Caco-2 (cell line): ENCODE measurements around the gene LCNL1. TPM values are rescaled to one million over a fixed set of nuclear protein-coding genes. Genes with fewer than 3 reads are reported as not detected.
"Not testable (repeated sequence)": the region's sequence is repeated elsewhere in the genome, so short reads cannot be mapped to it uniquely, and the experiment has no call there.

Experiments used
- BruUV-seq: library from RNA; stranded (reverse); fragments of 400-500 nt; replicated peaks from 2 replicates; lab custom pipeline; 2021; lab: Mats Ljungman, UMichigan
- CTCF ChIA-PET: fragments of 300-600 bp; sonication (Branson Sonifier 250); formaldehyde crosslinking; loops from one replicate; lab custom pipeline; 2022; ENCODE audit warnings: antibody characterized with exemption; lab: Charles Lee
- POLR2A ChIA-PET: fragments of 300-600 bp; sonication (Branson Sonifier 250); formaldehyde crosslinking; loops from one replicate; lab custom pipeline; 2022; ENCODE audit warnings: antibody characterized with exemption; lab: Charles Lee
- DNase-seq, 2 experiments: peaks; one replicate each; pipeline versions ENCODE4 v3.0.0 to v3.0.0-alpha.2; 2020 to 2022
- H3K27me3 ChIP-seq: replicated peaks from 2 replicates; pipeline ENCODE4 v1.6.0; 2011; ENCODE audit warnings: low read length; ENCODE audit not compliant: control insufficient read depth, insufficient read depth
- H3K36me3 ChIP-seq: 2 replicates; pipeline ENCODE4 v1.5.1; 2011; ENCODE audit warnings: low read length; ENCODE audit not compliant: control insufficient read depth, insufficient read depth
- H3K4me1 ChIP-seq: fragments of 250-450 bp; sonication (Bioruptor Pico); 2 replicates; pipeline ENCODE4 v1.5.1; 2020; ENCODE audit warnings: mild to moderate bottlenecking
- H3K4me3 ChIP-seq: 2 replicates; pipeline ENCODE4 v1.5.1; 2011; ENCODE audit warnings: low read depth, mild to moderate bottlenecking, control low read depth, low read length
- H3K9me3 ChIP-seq: fragments of 250-450 bp; sonication (Bioruptor Pico); 2 replicates; pipeline ENCODE4 v1.5.1; 2020; ENCODE audit warnings: mild to moderate bottlenecking, moderate library complexity
- H3K27ac Mint-ChIP-seq: one replicate; pipeline ENCODE4 v1.8.0; 2022; ENCODE audit warnings: mixed read lengths; ENCODE audit not compliant: unreplicated experiment
- H3K27me3 Mint-ChIP-seq: one replicate; pipeline ENCODE4 v1.8.0; 2022; ENCODE audit warnings: mixed read lengths; ENCODE audit not compliant: insufficient read depth, unreplicated experiment
- H3K36me3 Mint-ChIP-seq: one replicate; pipeline ENCODE4 v1.8.0; 2022; ENCODE audit warnings: mild to moderate bottlenecking, mixed read lengths; ENCODE audit not compliant: insufficient read depth, unreplicated experiment
- H3K4me1 Mint-ChIP-seq: one replicate; pipeline ENCODE4 v1.8.0; 2022; ENCODE audit warnings: low read depth, mixed read lengths; ENCODE audit not compliant: unreplicated experiment
- H3K4me3 Mint-ChIP-seq: one replicate; pipeline ENCODE4 v1.8.0; 2022; ENCODE audit warnings: mild to moderate bottlenecking, moderate library complexity, mixed read lengths; ENCODE audit not compliant: unreplicated experiment
- H3K9me3 Mint-ChIP-seq: one replicate; pipeline ENCODE4 v1.8.0; 2022; ENCODE audit warnings: mixed read lengths; ENCODE audit not compliant: unreplicated experiment
- CTCF ChIP-seq, 2 experiments: fragments of 200-600 bp in 1 of 2; IDR thresholded peaks; 1 replicate in 1 of 2; 2 replicates in 1 of 2; pipeline versions ENCODE4 v1.5.1 to v1.8.0; 2011 to 2022; ENCODE audit warnings: antibody characterized with exemption in 1 of 2, control low read depth in 1 of 2, inconsistent platforms in 1 of 2, low read depth in 1 of 2, low read length in 1 of 2, mild to moderate bottlenecking in 1 of 2, moderate library complexity in 1 of 2; ENCODE audit not compliant: insufficient read depth in 1 of 2, severe bottlenecking in 1 of 2, unreplicated experiment in 1 of 2
- intact Hi-C: fragments of 100-400 bp; cut with micrococcal nuclease; formaldehyde crosslinking; loops from one replicate; pipeline ENCODE4 v1.10.0; 2022; ENCODE audit not compliant: unreplicated experiment
- total RNA-seq: library from RNA; stranded (reverse); gene quantifications from 2 replicates; pipeline ENCODE4 v1.2.3, GENCODE V29; 2022

The LCNL1 gene
- total RNA-seq, 1 experiment from 2014 or later = not detected

- CTCF ChIA-PET = interaction anchor here (0.8 kb wide), 1 partner anchor 27 kb away, joined by 3 read pairs; no protein-coding TSS in a partner anchor
- no peak overlapping the region for H3K27ac Mint-ChIP-seq
- H3K27me3 ChIP-seq = no peaks in the 10 kb centered on the region
- H3K9me3 Mint-ChIP-seq = no peaks in the 10 kb centered on the region
- peaks cover 11% of the 10 kb centered on the region for H3K36me3 Mint-ChIP-seq
- H3K9me3 ChIP-seq = no peaks in the 10 kb centered on the region
- POLR2A ChIA-PET = no interaction called here
- no peaks in the 10 kb centered on the region for H3K27me3 Mint-ChIP-seq
- H3K36me3 ChIP-seq = no peaks in the 10 kb centered on the region
- peaks cover 5% of the 10 kb centered on the region; the same call in 1 of the 2 replicates for H3K4me1 ChIP-seq
- H3K4me3 Mint-ChIP-seq = no peak overlapping the region
- BruUV-seq = no TSS peak
- no peak for DNase-seq
- H3K4me1 Mint-ChIP-seq = peaks cover 8% of the 10 kb centered on the region
- intact Hi-C loops = no loop called here
- no peak overlapping the region for H3K4me3 ChIP-seq
- TF ChIP-seq CTCF (IDR thresholded peaks at IDR 0.05; ENCODE audit: insufficient read depth in 1 of 2, low read depth in 1 of 2, low read length in 1 of 2, severe bottlenecking in 1 of 2, unreplicated experiment in 1 of 2) = no peak
These were observed 19.9 kb downstream of the LCNL1 start for GRCh38 chr9:137002646-137003041.

GRCh38 chr9:137004285-137004684 lies 21.5 kb downstream of the LCNL1 start:
- H3K27me3 Mint-ChIP-seq, BruUV-seq: not testable (repeated sequence)
- CTCF ChIA-PET = interaction anchor here (0.8 to 2.1 kb wide), 2 partner anchors 25 to 31 kb away, joined by 3 to 6 read pairs; no protein-coding TSS in a partner anchor

More at GRCh38 chr9:137004285-137004684, 21.5 kb downstream of the LCNL1 start:
- POLR2A ChIA-PET, H3K4me1 Mint-ChIP-seq, H3K27ac Mint-ChIP-seq, H3K9me3 ChIP-seq, H3K4me3 Mint-ChIP-seq, H3K4me1 ChIP-seq, H3K4me3 ChIP-seq, intact Hi-C loops, H3K9me3 Mint-ChIP-seq, H3K36me3 ChIP-seq, H3K27me3 ChIP-seq, H3K36me3 Mint-ChIP-seq: not testable (repeated sequence)
- DNase-seq = peak in 1 of 2 experiments; percentile 42
- TF ChIP-seq CTCF (IDR thresholded peaks at IDR 0.05; ENCODE audit: insufficient read depth in 1 of 2, low read depth in 1 of 2, low read length in 1 of 2, severe bottlenecking in 1 of 2, unreplicated experiment in 1 of 2) = peak in 1 of 2 experiments; percentile 12
